GDM1 (cell line): ENCODE measurements around the gene IDI2.

Experiments used
- DNase-seq: peaks from one replicate; lab custom pipeline; 2025; lab: John Stamatoyannopoulos, UW

IDI2 gene

DNA sequence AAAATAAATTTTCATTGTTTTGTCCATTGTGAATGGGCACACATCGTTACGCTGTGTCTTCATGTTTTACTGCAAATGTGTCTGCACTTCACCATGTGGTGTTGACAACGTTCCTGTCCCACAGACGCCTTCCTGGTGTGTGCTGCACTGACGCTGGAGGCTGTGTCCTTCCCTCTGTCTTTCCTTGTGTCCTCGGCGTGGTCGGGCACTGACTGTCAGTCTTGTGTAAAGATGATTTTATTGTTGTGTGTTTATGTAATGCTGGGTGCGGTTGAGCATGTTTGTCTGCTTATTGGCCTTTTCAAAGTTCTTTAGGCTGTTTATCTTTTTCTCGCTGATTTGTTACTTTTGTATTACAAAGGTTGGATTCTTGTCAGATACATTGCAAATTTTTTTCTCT lies 18.1 kb downstream of the IDI2 start:
- DNase-seq, result no peak

DNA sequence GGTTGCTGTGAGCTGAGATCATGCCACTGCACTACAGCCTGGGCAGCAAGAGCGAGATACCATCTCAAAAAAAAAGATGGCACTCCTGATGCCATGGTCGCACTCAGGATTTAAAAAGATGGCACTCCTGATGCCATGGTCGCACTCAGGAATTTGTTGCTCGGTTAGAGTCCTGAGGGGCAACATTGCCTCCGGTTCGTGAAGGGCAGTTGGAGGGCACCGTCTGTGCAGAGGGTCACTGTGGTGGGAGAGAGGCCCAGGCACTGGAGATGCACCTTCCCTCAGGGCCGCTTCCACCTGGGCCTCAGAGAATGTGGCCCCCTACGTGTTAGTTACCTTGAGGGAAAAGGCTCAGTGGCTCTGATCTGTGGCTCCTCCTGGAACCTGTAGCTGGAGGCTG lies 19.1 kb downstream of the IDI2 start:
- DNase-seq, result no peak

- no peak for DNase-seq
These were observed 21.6 kb downstream of the IDI2 start for GRCh38 chr10:1003884-1004670.

- DNase-seq, result no peak
These were observed 23.1 kb downstream of the IDI2 start for GRCh38 chr10:1002425-1003006.

- DNase-seq, result no peak
These were observed 28.2 kb downstream of the IDI2 start for GRCh38 chr10:997266-998022.

- DNase-seq, result no peak
These were observed 29.6 kb downstream of the IDI2 start for GRCh38 chr10:996031-996430.

- no peak for DNase-seq
These were observed 30.1 kb downstream of the IDI2 start for GRCh38 chr10:995559-995926.

DNA sequence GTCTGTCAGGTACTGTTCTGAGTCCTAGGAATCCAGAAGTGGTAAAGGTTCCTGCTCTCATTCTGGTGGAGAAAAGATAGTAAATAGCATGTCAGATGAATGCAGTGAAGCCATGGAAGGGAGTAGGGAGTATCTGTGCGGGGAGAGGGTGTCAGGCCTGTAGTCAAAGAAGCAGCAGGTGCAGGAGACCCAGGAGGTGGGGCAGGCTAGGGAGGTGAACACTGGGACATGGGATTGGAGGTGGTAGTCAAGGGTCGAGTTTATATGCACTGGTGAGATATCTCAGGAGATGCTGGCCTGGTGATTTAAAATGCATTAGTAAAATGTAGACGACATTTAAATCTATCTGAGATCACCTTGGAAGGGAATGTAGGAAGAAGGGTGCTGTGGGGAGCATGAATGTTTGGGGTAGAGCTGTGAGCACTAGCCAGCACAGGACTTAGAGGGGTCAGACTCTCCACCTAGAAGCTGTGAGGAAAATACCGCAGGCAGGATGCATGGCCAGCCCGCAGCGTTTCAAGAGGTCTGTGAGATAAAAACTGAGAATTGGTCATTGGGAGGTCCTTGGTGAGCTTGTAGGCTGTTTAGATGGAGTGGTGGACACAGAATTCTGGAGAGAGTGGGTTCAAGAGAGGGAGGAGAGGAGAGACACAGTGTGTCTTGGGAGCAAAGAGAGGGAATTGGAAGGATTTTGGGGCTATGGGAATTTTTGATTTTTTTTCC lies 30.7 kb downstream of the IDI2 start:
- no peak for DNase-seq

DNA sequence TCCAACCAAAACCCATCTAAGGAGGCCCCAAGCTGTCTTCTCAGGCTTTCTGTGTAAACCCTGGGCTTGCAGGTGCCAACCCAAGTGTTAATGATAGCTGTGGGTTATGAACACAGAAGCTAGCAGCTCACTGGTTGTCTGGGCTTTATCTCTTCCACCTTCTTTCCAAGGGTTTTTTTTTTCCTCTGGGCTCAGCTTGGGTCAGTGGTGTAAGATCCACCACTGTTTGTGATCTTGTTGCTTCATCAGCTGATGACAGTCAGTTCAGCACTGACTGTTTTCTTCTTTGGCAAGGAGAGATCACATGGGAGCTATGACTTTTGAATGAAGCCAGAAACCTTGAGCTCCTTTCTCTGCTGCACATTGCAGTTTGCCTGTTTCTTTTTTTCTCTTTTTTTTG lies 32.8 kb downstream of the IDI2 start:
- DNase-seq, result no peak

DNA sequence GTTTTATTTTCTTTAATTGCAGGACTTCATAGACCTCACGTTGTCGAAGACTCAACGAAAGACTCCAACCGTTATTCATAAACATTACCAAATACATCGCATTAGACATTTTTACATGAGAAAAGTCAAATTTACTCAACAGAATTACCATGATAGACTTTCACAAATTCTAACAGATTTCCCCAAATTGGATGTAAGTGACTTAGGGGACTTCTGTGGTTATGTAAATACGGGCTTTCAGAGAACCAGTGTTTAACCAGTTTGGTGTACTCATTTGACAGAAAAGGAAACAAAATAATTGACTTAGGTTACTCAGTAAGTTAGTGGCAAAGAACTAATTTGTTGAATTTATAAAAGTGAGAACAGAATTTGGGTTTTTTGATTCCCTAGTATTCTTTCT lies 33.2 kb downstream of the IDI2 start:
- no peak for DNase-seq

GRCh38 chr10:990808-991207 lies 34.9 kb downstream of the IDI2 start:
- DNase-seq, result no peak

GRCh38 chr10:988667-989545 lies 36.8 kb downstream of the IDI2 start:
- no peak for DNase-seq

GRCh38 chr10:987870-988666 lies 37.6 kb downstream of the IDI2 start, which contains the start of gene GTPBP4:
Gene GTPBP4, plus strand, starts transcription at chr10:988434. Its CDS starts 46 bp downstream, at chr10:988480.
- peak; percentile 93 for DNase-seq

DNA sequence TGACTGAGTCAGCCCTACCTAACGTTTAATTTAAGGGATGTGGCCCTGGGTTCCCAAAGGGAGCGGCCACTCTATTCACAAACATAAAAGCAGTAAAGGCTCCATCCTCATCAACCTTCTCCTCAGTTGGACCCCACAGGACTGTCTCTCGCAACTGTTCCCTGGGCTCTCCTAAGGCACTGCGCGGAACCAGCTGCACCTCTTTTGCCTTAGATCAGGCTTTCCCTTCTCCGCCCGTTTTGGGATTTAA lies 38.1 kb downstream of the IDI2 start:
- no peak for DNase-seq

DNA sequence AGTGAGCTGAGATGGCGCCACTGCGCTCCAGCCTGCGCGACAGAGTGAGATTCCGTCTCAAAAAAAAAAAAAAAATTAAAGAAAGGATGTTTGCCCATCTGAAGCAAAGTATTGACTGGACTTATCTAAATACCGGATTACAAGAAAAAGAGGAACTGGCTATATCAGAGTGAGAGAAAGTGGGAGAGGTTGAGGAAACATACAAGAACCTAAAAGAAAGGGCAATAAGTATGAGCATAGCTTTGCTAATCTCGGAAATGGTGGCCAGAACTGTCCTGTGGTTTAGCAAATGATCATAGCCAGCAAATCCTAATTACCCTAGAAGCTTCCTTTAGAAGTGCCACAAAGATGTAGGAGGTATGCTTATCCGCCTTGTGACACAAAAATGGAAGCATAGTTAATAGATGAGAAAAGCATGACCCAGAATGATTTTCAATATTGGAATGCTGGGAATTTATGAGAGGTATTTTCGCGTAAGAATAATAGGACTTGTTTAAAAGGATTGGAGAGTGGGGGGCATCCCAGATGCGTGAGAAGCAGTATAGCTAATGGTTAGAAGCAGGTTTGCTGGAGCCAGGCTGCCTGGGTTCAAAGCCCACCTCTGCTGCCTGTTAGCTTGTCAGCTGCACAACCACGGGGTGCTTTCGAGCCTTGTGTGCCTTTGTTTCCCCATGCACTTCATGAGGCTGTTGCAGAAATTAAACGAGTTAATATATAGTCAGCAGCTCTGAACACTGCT lies 38.6 kb downstream of the IDI2 start:
- no peak for DNase-seq

DNA sequence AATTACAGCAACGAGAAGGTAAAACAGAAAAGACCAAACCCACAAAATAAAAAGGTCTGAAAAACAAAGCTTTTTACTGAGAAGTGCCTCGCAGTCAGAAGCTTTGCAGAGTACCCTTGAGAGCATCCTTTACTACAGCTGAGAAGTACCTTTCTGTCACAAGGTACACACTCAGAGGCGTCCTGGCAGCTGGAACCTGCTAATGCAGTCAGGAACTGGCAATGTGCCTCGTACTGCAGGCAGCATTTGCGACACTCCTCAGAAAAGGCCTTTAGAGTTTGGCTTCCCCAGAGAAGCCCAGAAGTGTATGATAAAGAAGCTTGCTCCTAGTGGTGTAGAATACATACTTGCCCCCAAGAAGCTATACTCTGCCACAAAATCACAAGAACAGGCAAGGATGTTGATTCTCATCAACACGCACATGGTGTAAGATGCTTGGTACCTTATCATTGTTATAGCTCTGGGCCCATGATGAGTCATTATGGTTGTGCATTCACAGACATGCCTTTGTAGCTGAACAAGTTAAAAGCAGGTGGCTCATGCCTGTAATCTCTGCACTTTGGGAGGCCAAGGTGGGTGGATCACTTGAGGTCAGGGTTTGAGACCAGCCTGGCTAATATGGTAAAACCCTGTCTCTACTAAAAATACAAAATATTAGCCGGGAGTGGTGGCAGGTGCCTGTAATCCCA lies 39.4 kb downstream of the IDI2 start:
- no peak for DNase-seq

DNA sequence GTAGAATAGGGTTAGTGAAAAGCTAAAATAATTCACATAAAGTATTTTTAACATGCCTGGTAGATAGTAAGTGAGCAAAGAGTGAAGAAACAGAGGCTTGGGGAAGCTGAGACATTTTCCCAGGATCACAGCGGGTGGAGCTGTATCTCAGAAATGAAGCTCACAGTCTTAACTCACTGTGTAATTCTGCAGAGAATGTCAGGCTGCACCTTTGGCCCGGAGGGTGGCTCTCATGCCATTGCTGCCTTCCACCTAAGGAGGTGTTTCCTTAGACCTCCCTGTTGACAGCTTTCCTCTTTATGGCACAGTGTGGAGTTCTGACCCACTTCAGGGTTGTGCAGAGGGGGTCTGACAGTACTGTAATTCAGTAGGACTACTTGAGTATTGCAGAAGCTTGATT lies 40.3 kb downstream of the IDI2 start:
- no peak for DNase-seq

DNA sequence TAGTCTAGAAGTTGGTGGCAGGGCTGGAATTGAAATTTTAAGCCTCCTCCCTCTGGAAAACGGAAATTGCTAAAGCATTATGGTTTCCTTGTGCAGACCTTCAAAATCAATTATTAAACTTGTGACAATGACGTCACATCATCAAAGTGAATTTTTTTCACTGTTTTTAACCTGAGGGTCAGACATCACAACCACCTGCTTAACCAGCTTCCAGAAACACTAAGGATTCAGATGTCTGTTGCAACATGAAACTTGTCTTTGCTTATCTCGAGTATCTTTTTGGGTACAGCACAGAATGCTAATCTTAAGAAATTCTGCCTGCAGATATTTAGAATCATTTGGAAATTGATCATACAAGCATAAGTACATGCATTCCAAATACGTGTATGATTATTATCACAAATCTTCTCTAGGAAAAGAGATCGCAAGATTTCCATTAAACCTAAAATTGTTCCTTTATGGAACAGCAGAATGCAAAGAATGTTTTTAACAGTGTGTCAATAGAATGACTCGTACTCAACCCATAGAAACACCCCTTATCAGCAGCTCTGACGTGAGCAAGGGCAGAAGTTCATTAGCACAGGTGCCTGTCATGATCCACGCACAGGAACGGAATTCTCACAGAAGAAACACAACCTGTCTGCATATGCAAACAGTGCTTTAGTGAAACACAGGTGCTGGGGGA lies 41.5 kb downstream of the IDI2 start:
- no peak for DNase-seq

GRCh38 chr10:983401-983800 lies 42.3 kb downstream of the IDI2 start:
- DNase-seq, result no peak
